ENCODE results near the gene ACTR1A.
"Not testable (repeated sequence)": the region's sequence is repeated elsewhere in the genome, so short reads cannot be mapped to it uniquely, and the experiment has no call there.

Gene ACTR1A

GRCh38 chr10:102514487-102515311 lies 12.2 kb upstream of the ACTR1A start:
- DNase-seq: no peak

GRCh38 chr10:102511583-102512274 lies 9.2 kb upstream of the ACTR1A start:
- DNase-seq: peak; percentile 44

GRCh38 chr10:102509387-102509786 lies 6.9 kb upstream of the ACTR1A start:
- no peak for DNase-seq

- no peak for DNase-seq
Observed at GRCh38 chr10:102508506-102508905, 6.0 kb upstream of the ACTR1A start.

- no peak for DNase-seq
Observed at GRCh38 chr10:102507521-102507920, 5.0 kb upstream of the ACTR1A start.

- peak; percentile 61 for DNase-seq
Observed at GRCh38 chr10:102505462-102506115, 3.1 kb upstream of the ACTR1A start.

- no peak for DNase-seq
Observed at GRCh38 chr10:102504976-102505300, 2.4 kb upstream of the ACTR1A start.

- peak; percentile 59 for DNase-seq
Observed at GRCh38 chr10:102504179-102504975, 1.9 kb upstream of the ACTR1A start.

- DNase-seq: peak; percentile 98
Observed at GRCh38 chr10:102503264-102504178, 1.0 kb upstream of the ACTR1A start, which contains the start of gene SUFU. TSS of gene SUFU (plus strand) at chr10:102503972. CDS start at chr10:102504153, 181 bp downstream.

GRCh38 chr10:102502029-102502336 lies 529 bp downstream of the ACTR1A start:
- peak; percentile 100 for DNase-seq

- no peak for DNase-seq
Observed at GRCh38 chr10:102501201-102502028, 1.1 kb downstream of the ACTR1A start.

- DNase-seq: not testable (repeated sequence)
Observed at GRCh38 chr10:102500686-102501085, 1.8 kb downstream of the ACTR1A start.

GRCh38 chr10:102499356-102499755 lies 3.2 kb downstream of the ACTR1A start:
- no peak for DNase-seq

GRCh38 chr10:102497545-102497944 lies 5.0 kb downstream of the ACTR1A start:
- no peak for DNase-seq

GRCh38 chr10:102493771-102494170 lies 8.7 kb downstream of the ACTR1A start:
- no peak for DNase-seq

GRCh38 chr10:102492983-102493382 lies 9.5 kb downstream of the ACTR1A start:
- DNase-seq: no peak

- DNase-seq: no peak
Observed at GRCh38 chr10:102492344-102492939, 10.1 kb downstream of the ACTR1A start.

- DNase-seq: no peak
Observed at GRCh38 chr10:102491136-102491535, 11.4 kb downstream of the ACTR1A start.

GRCh38 chr10:102485093-102485784 lies 17.3 kb downstream of the ACTR1A start:
- DNase-seq: peak; percentile 68

GRCh38 chr10:102484021-102484420 lies 18.5 kb downstream of the ACTR1A start:
- DNase-seq: no peak

All from right hindlimb (tissue), 1 donor.